GM18508 (cell line): ENCODE measurements around the gene VPS13A.
A peak's percentile ranks its signal among the peaks of the same experiment; 100 is the strongest.
"Not testable (repeated sequence)": the region's sequence is repeated elsewhere in the genome, so short reads cannot be mapped to it uniquely, and the experiment has no call there.

Experiments used
- ATAC-seq: cut with Tn5 transposase; IDR thresholded peaks from one replicate; pipeline ENCODE4 v1.9.1; 2021; ENCODE audit warnings: moderate number of reproducible peaks; ENCODE audit not compliant: insufficient read depth, unreplicated experiment

Gene VPS13A

GRCh38 chr9:77420641-77421040, 243.3 kb downstream of the VPS13A start:
- no peak for ATAC-seq

- no peak for ATAC-seq
These were observed 244.4 kb downstream of the VPS13A start for GRCh38 chr9:77421506-77422265.

DNA sequence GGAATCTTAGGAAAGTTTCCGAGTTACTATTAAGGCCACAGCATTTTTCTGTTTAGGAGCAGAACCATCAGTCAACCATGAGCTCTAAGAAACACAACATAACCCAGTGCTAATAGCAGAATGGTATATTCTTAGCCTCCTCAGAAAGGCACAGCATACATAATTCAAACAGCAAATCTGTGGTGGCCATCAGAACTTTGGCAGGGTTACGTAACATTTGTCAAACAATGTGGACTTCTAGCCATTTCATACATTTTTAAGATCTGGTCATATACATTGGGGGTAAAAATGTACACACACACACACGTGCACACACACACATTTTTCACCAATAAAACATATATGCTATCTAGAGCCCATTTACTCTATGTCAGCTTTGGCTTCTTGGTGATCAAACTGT, 245.6 kb downstream of the VPS13A start:
- ATAC-seq, result no peak

DNA sequence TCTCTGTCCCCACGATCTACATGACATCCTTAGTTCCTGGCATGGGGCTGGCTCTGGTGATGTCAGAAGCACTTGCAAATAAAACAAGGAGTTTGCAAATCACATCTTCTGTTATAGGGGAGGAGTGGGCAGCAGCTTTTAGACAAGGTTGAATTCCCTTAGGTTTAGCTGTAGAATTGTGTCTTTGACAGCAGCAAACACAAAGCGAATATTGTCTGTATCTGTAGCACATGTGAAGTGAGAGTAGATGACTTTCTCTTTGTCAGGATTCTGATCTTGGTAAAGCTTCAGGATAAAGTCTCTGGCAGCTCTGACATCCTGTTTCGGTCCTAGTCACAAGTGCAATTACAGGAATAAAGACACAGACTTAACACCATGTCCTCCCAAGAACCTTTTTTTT, 246.5 kb downstream of the VPS13A start:
- no peak for ATAC-seq

- ATAC-seq, result no peak
These were observed 247.7 kb downstream of the VPS13A start for GRCh38 chr9:77424993-77425392.

GRCh38 chr9:77426712-77427111, 249.4 kb downstream of the VPS13A start:
- no peak for ATAC-seq

- ATAC-seq, result no peak
These were observed 250.1 kb downstream of the VPS13A start for GRCh38 chr9:77427256-77427927.

DNA sequence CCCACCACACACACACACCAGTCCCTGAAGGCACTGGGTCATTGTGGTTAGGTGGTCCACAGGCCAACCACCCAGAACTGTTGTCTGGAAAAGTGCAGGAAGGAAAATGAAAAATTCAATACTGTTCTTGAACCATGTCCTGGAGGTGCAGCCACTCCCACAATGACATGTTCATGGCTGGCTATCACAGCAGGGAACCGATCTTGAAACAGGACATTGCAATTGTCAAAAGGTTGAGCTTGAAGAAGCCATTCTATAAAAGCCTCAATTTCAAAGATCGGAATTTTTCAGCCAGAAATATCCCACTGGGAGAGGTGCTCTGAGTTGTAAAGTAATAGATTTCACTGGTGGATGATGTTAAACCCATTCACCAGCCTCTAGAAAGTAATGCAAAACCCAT, 252.6 kb downstream of the VPS13A start:
- ATAC-seq, result no peak

- ATAC-seq, result no peak
These were observed 254.7 kb downstream of the VPS13A start for GRCh38 chr9:77432053-77432452.

- ATAC-seq, result peak; percentile 88
These were observed 256.5 kb downstream of the VPS13A start for GRCh38 chr9:77433675-77434445.

DNA sequence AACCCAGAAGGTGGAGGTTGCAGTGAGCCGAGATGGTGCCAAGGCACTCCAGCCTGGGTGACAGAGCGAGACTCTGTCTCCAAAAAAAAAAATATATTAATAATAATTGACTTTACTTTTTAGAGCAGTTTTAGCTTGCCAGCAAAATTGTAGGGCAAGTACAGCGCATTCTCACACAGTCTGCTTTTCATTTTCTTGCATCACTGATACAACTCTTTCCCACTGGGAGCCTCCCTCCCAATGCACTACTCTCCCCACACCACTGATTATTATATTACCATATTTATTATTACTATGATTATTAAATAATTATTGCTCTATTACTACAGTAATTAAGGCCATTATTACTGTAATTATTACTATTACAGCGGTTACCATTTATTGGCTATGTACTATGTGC, 257.9 kb downstream of the VPS13A start:
- ATAC-seq, result no peak

DNA sequence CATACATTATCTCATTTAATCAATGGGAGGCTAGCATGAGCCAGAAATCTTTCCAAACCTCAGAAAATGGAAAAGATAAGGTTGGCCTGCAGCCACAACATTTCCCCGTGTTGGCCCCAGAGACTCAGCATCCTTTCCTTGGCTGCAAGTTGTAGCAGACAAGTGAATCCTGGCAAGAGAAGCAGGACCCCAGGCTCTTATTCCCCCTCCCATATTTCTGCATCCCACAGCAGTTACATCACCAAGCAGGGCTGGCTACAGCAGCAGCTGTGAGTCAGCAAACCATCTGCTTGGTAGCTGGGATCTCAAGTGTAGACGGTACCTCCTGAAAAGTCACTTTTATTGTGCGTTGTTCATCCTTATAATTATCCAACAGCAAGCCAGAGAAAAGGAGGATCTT, 258.4 kb downstream of the VPS13A start:
- ATAC-seq, result no peak

DNA sequence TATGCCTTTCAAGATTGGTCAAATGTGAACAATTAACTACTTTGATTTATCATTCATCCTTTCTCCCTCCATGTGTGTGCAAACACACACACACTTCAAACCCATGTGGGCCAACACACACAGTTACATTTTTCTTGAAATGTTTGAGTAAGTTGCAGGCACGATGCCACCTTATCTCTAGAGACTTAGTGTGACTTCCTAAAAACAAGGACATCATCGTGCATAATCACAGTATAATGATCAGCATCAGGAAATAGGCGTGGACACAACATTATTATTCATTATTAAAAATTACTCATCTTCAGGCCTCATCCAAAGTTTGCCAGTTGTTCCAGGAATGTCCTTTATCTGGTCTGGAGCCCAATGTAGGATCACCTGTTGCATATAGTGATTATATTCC, 261.3 kb downstream of the VPS13A start:
- no peak for ATAC-seq

DNA sequence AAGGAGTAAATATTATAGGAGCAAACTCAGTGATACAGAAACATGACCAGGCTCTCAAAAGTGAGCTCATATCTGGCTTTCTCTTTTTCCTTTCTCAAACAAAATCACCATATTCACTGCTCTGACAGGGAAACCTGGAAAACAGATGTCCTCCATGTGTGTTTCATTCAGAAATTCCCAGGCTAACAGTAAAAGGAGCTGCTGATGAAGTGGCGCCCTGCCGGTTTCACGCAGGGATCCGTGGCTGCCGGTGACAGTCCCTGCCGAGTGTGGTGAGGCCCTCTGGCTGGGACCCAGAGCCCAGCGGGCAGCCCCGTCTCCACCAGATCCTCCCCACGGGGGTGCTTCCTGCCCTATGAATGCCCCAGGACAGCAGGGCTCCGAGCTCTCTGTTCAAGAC, 262.7 kb downstream of the VPS13A start:
- no peak for ATAC-seq

DNA sequence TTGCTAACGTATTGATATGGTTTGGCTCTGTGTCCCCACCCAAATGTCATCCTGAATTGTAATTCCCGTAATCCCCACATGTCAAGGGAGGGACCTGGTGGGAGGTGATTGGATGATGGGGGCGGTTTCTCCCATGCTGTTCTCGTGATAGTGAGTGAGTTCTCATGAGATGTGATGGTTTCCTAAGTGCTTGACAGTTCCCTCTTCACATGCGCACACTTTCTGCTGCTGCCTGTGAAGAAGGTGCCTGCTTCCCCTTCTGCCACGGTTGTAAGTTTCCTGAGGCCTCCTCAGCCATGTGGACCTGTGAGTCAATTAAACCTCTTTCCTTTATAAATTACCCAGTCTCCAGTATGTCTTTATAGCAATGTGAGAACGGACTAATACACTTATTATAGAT, 263.8 kb downstream of the VPS13A start:
- ATAC-seq, result not testable (repeated sequence)

- no peak for ATAC-seq
These were observed 265.1 kb downstream of the VPS13A start for GRCh38 chr9:77442436-77442835.

DNA sequence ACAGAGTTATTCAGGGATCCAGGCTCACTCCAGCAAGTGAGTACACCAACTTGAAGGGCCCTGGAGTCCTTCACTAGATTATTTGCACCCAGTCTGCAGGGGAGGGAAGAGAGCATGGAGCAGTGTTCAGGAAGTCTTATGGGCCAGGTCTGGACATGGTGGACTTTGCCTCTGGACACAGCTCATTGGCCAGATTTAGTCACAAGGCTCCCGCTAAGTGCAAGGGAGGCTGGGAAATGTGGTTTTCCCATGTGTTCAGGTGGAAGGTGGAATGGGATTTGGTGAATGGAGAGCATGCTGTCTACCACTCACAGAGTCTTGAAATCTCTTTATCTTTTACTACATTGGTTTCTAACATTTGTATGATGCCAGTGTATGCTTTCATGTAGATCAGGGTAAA, 270.3 kb downstream of the VPS13A start:
- ATAC-seq, result no peak

- no peak for ATAC-seq
These were observed 272.1 kb downstream of the VPS13A start for GRCh38 chr9:77449240-77450084.

DNA sequence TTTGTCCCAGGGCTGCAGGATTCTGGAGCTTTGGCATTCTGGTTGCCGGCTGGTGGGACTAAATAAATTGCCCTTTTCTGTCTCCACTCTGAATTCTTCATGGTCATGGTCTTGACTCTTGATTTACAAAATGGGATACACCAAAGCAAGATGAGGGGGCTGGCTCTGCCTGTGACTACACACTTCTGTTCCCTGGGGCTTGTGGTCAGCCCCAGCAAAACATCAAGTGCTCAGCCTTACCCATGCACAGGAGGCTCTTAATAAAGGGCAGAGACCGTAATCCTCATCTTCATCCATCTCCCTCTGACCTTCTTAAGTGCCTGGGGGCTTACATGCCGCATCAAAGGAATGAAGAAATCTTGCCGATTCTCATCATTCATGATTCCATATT, 272.7 kb downstream of the VPS13A start:
- no peak for ATAC-seq

- ATAC-seq, result no peak
These were observed 274.2 kb downstream of the VPS13A start for GRCh38 chr9:77451507-77451906.
